ENCODE measurements around the gene ZNF737. TPM values are rescaled to one million over a fixed set of nuclear protein-coding genes. Genes with fewer than 3 reads are reported as not detected.
"Not testable (repeated sequence)": the region's sequence is repeated elsewhere in the genome, so short reads cannot be mapped to it uniquely, and the experiment has no call there.

Gene ZNF737
- total RNA-seq (10 to 100 TPM; 12.5 to 14.3 TPM), polyA plus RNA-seq (14.0 TPM)

GRCh38 chr19:20565321-20566018, at the start of gene ZNF737:
ZNF737 (minus strand) TSS chr19:20565781; CDS start chr19:20565640, 141 bp downstream.
- peak within 1 kb of the TSS; percentile 96 to 100 (median 100) for H3K4me3 Mint-ChIP-seq
- no peaks in the 10 kb centered on the region for H3K27me3 ChIP-seq (ENCODE audit: insufficient read depth, low read length, poor library complexity, severe bottlenecking)
- H3K9me3 Mint-ChIP-seq: peaks cover 25 to 56% (median 38%) of the 10 kb centered on the region in 5 donors
- peak within 1 kb of the TSS; percentile 85 for H3K27ac ChIP-seq (ENCODE audit: low read depth, low read length)
- peak within 1 kb of the TSS; percentile 96 to 100 (median 99) for H3K27ac Mint-ChIP-seq
- peak within 1 kb of the TSS; percentile 88 for H3K4me3 ChIP-seq (ENCODE audit: low read length)
- no peaks in the 10 kb centered on the region for H3K9me3 ChIP-seq (ENCODE audit: low read length)
- no peaks in the 10 kb centered on the region for H3K27me3 Mint-ChIP-seq
- ChIA-PET CTCF (interaction anchor here (1.1 to 2.0 kb wide), 6 partner anchors 8 to 434 kb away, joined by 3 to 14 read pairs (median 4); partner anchors contain the start of genes ZNF626 and ZNF66), POLR2A (interaction anchor here (0.6 to 2.3 kb wide), 11 partner anchors 14 to 1202 kb away, joined by 3 to 30 read pairs (median 3); partner anchors contain the start of genes ZNF100, ZNF101, ZNF626 and ZNF66)
- H3K36me3 Mint-ChIP-seq: peaks cover 20 to 45% (median 42%) of the 10 kb centered on the region in 3 donors
- H3K4me1 Mint-ChIP-seq: peaks cover 31 to 46% (median 42%) of the 10 kb centered on the region in 3 donors
- H3K4me1 ChIP-seq (ENCODE audit: insufficient read depth, low read length): peaks cover 6% of the 10 kb centered on the region
- peaks cover 17% of the 10 kb centered on the region for H3K36me3 ChIP-seq (ENCODE audit: insufficient read depth, low read length)
- DNase-seq: peak; percentile 85 to 96 (median 90)

DNA sequence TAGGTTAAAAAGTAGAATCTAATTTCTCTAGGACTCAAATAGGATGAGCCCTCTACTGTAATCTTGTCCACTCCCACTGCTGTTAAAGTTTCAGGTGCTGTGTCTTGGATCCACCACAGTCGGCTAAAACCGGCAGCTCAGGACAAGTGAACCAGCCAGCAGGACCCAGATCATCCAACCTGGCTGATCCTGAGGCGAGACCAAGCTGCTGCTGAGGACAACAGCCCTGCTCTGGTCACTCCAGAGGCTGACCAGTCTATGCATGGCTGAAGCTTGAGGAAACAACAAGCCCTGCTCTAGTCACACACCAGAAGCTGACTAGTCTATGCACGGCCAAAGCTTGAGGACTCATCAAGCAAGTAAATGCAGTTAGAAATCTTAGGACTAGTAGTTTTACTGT, 49.4 kb upstream of the ZNF737 start:
- H3K4me1 ChIP-seq (ENCODE audit: insufficient read depth, low read length); H3K27ac Mint-ChIP-seq; H3K27me3 Mint-ChIP-seq; H3K4me3 ChIP-seq (ENCODE audit: low read length); DNase-seq; H3K9me3 ChIP-seq (ENCODE audit: low read length); H3K4me3 Mint-ChIP-seq; CTCF ChIA-PET; H3K27ac ChIP-seq (ENCODE audit: low read depth, low read length); POLR2A ChIA-PET; H3K36me3 ChIP-seq (ENCODE audit: insufficient read depth, low read length); H3K4me1 Mint-ChIP-seq; H3K27me3 ChIP-seq (ENCODE audit: insufficient read depth, low read length, poor library complexity, severe bottlenecking): not testable (repeated sequence)
- Mint-ChIP-seq H3K36me3 (peaks cover 0 to 11% (median 5%) of the 10 kb centered on the region in 3 donors), H3K9me3 (peaks cover 16 to 81% (median 63%) of the 10 kb centered on the region in 5 donors)

DNA sequence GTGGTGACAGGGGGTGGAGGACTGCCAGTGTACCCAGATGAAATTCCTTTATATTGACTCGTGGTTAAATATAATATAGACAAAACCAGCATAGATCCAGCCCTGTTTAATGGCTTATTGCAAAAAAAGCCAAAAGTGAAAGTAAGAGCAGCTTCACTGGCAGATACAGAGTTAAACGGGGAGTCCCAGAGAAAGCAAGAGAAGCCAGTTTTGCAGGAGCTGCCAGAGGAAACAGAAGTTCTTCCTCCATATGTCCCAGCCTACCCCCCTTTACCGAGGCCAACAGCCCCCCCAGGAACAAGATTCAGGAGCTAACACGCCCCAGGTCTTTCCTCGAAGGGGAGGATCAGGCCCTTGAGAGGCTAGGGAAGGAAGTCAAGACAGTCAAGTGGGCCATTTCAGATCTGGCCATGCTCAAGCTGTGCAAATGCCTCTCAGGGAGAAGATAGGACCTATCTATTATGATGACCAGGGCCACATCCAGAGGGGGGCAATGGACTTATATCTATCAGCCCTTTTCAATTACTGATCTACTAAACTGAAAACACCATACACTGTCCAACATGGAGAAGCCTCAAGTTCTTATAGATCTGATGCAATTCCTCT, 47.2 kb upstream of the ZNF737 start:
- H3K4me3 Mint-ChIP-seq: peak overlapping the region in 3 of 7 donors; percentile 1 to 30 (median 23)
- H3K27me3 Mint-ChIP-seq: peaks cover 0 to 1% of the 10 kb centered on the region in 2 donors
- no peak for DNase-seq
- POLR2A ChIA-PET: no interaction called here
- Histone ChIP-seq H3K27ac (ENCODE audit: low read depth, low read length) (no peak overlapping the region), H3K27me3 (ENCODE audit: insufficient read depth, low read length, poor library complexity, severe bottlenecking) (no peaks in the 10 kb centered on the region), H3K9me3 (ENCODE audit: low read length) (peaks cover 8% of the 10 kb centered on the region), H3K4me3 (ENCODE audit: low read length) (no peak overlapping the region), H3K4me1 (ENCODE audit: insufficient read depth, low read length) (no peaks in the 10 kb centered on the region), H3K36me3 (ENCODE audit: insufficient read depth, low read length) (no peaks in the 10 kb centered on the region)
- H3K9me3 Mint-ChIP-seq: peaks cover 12 to 84% (median 59%) of the 10 kb centered on the region in 5 donors
- H3K4me1 Mint-ChIP-seq: peaks cover 7 to 10% (median 9%) of the 10 kb centered on the region in 3 donors
- H3K36me3 Mint-ChIP-seq: peaks cover 0 to 11% (median 5%) of the 10 kb centered on the region in 3 donors
- no peak overlapping the region for H3K27ac Mint-ChIP-seq
- CTCF ChIA-PET: no interaction called here

DNA sequence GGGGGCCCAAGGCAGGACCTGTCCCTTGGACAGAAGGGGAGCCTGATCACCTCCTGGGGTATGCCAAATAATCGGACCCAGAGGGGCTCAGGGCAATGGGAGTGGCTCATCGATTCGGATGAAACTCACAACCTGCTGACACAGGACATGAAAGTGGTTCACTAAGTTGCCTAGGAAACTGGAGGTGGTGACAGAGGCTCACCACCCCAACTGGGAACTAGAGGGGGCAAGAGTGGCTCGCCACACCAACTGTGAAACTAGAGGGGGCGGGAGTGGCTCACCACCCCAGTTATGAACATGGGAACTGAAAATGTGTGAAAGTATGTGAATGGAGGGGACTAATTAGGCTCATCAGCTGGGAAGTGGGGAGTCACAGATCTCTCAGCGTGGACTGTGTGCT, 46.3 kb upstream of the ZNF737 start:
- Mint-ChIP-seq H3K4me1 (peaks cover 7 to 10% (median 9%) of the 10 kb centered on the region in 3 donors), H3K36me3 (peaks cover 0 to 11% (median 5%) of the 10 kb centered on the region in 3 donors), H3K27ac (no peak overlapping the region), H3K27me3 (peaks cover 0 to 1% of the 10 kb centered on the region in 2 donors), H3K4me3 (no peak overlapping the region), H3K9me3 (peaks cover 9 to 79% (median 56%) of the 10 kb centered on the region in 5 donors)
- Histone ChIP-seq H3K4me3 (ENCODE audit: low read length) (no peak overlapping the region), H3K9me3 (ENCODE audit: low read length) (peaks cover 8% of the 10 kb centered on the region), H3K36me3 (ENCODE audit: insufficient read depth, low read length) (no peaks in the 10 kb centered on the region), H3K27ac (ENCODE audit: low read depth, low read length) (no peak overlapping the region), H3K4me1 (ENCODE audit: insufficient read depth, low read length) (no peaks in the 10 kb centered on the region), H3K27me3 (ENCODE audit: insufficient read depth, low read length, poor library complexity, severe bottlenecking) (no peaks in the 10 kb centered on the region)
- ChIA-PET POLR2A (no interaction called here), CTCF (no interaction called here)
- DNase-seq: no peak

GRCh38 chr19:20607943-20608342, 42.4 kb upstream of the ZNF737 start:
- H3K36me3 ChIP-seq (ENCODE audit: insufficient read depth, low read length): no peaks in the 10 kb centered on the region
- POLR2A ChIA-PET: no interaction called here
- no peaks in the 10 kb centered on the region for H3K9me3 ChIP-seq (ENCODE audit: low read length)

DNA sequence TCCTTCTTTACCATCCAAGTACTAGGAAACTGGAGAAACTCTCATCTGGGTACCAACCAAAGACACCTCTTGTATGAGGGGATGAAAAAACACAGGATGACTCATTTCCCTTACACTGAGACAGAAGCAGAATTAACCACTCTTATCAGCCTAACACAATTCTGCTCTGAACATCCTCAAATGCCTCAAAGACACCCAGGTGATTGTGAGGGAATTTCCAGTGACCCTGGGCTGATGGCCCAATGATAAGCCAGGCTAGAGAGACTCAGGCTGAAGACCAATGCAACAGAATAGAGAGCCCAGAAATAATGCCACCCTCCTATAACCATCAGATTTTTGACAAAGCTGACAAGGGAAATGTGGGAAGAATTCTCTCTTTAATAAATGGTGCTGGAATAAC, 7.0 kb downstream of the ZNF737 start:
- Mint-ChIP-seq H3K27ac (no peak overlapping the region), H3K27me3 (no peaks in the 10 kb centered on the region), H3K4me1 (peaks cover 24 to 43% (median 27%) of the 10 kb centered on the region in 3 donors), H3K9me3 (peaks cover 47 to 89% (median 83%) of the 10 kb centered on the region in 5 donors), H3K4me3 (peak overlapping the region in 1 of 7 donors; percentile 24), H3K36me3 (peaks cover 41 to 87% (median 86%) of the 10 kb centered on the region in 3 donors)
- CTCF ChIA-PET: no interaction called here
- DNase-seq: no peak
- Histone ChIP-seq H3K27ac (ENCODE audit: low read depth, low read length) (no peak overlapping the region), H3K9me3 (ENCODE audit: low read length) (peaks cover 36% of the 10 kb centered on the region), H3K4me3 (ENCODE audit: low read length) (no peak overlapping the region), H3K36me3 (ENCODE audit: insufficient read depth, low read length) (peaks cover 42% of the 10 kb centered on the region), H3K27me3 (ENCODE audit: insufficient read depth, low read length, poor library complexity, severe bottlenecking) (no peaks in the 10 kb centered on the region), H3K4me1 (ENCODE audit: insufficient read depth, low read length) (no peaks in the 10 kb centered on the region)
- POLR2A ChIA-PET: no interaction called here

More at GRCh38 chr19:20607943-20608342, 42.4 kb upstream of the ZNF737 start:
- Mint-ChIP-seq H3K9me3 (peaks cover 11 to 61% (median 39%) of the 10 kb centered on the region in 5 donors), H3K27ac (no peak overlapping the region), H3K27me3 (no peaks in the 10 kb centered on the region), H3K4me1 (peaks cover 7 to 10% (median 9%) of the 10 kb centered on the region in 3 donors), H3K36me3 (peaks cover 0 to 3% (median 0%) of the 10 kb centered on the region in 3 donors), H3K4me3 (no peak overlapping the region)
- Histone ChIP-seq H3K4me3 (ENCODE audit: low read length) (no peak overlapping the region), H3K27ac (ENCODE audit: low read depth, low read length) (no peak overlapping the region), H3K27me3 (ENCODE audit: insufficient read depth, low read length, poor library complexity, severe bottlenecking) (no peaks in the 10 kb centered on the region), H3K4me1 (ENCODE audit: insufficient read depth, low read length) (no peaks in the 10 kb centered on the region)
- no peak for DNase-seq
- CTCF ChIA-PET: no interaction called here

- no peak overlapping the region for H3K27ac Mint-ChIP-seq
- Histone ChIP-seq H3K4me1 (ENCODE audit: insufficient read depth, low read length) (no peaks in the 10 kb centered on the region), H3K9me3 (ENCODE audit: low read length) (peaks cover 36% of the 10 kb centered on the region), H3K4me3 (ENCODE audit: low read length) (no peak overlapping the region), H3K36me3 (ENCODE audit: insufficient read depth, low read length) (peaks cover 40% of the 10 kb centered on the region), H3K27me3 (ENCODE audit: insufficient read depth, low read length, poor library complexity, severe bottlenecking) (no peaks in the 10 kb centered on the region), H3K27ac (ENCODE audit: low read depth, low read length) (no peak overlapping the region)
- H3K9me3 Mint-ChIP-seq: peaks cover 47 to 91% (median 86%) of the 10 kb centered on the region in 5 donors
- peaks cover 43 to 88% (median 87%) of the 10 kb centered on the region in 3 donors for H3K36me3 Mint-ChIP-seq
- POLR2A ChIA-PET: no interaction called here
- H3K4me1 Mint-ChIP-seq: peaks cover 24 to 40% (median 24%) of the 10 kb centered on the region in 3 donors
- H3K4me3 Mint-ChIP-seq: no peak overlapping the region
- no peaks in the 10 kb centered on the region for H3K27me3 Mint-ChIP-seq
- DNase-seq: no peak
- CTCF ChIA-PET: interaction anchor here (0.8 kb wide), 1 partner anchor 8 kb away, joined by 3 read pairs; the partner anchor contains the start of gene ZNF737
Measured at GRCh38 chr19:20558011-20558410, 7.6 kb downstream of the ZNF737 start.

Measured in CD8-positive, alpha-beta memory T cell (primary cell).